Fibroblast of the conjunctiva (primary cell): ENCODE results near the gene MXRA5.
A peak's percentile ranks its signal among the peaks of the same experiment; 100 is the strongest.
"Not testable (repeated sequence)": the region's sequence is repeated elsewhere in the genome, so short reads cannot be mapped to it uniquely, and the experiment has no call there.

ENCODE experiments used
- DNase-seq: peaks from one replicate; pipeline ENCODE4 v3.0.0-alpha.2; 2010; ENCODE audit warnings: low read depth

Gene MXRA5

DNA sequence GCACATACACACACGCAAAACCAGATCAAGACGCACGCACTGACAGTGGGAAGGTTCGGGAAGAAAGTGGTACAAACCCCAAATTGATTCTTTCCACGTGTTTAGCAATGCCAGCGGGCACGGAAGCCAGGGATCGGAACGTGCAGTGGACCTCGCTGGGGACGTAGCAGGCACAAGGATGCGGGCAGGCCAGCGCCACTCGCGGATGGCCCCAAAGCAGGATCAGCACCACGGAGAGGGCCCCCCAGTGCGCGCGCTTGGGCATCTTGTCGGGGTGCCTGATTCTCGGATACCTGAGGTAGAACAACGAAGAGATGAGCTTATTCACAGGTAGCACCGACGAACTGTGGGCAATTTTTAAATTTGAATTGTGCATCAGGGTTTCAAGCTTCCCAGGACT is 2.9 kb downstream of the MXRA5 start:
- not testable (repeated sequence) for DNase-seq

DNA sequence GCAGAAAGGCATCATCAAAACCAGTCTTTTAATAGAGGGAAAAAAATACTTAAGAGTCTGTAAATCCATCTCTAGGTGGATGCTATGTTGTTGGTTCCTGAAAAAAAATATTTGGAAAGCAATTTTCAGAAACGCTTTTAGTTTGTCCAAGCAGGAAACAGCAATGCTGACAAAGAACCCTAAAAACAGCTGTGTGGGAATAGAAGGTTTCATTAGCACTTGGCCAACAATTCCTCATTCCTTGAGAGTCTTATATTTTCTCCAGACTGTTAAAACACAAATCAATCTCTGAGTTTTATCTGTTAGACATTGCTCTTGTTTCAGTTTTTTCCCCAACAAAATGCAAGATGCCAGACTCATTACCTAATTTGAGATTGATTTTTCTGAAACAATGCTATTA is 6.4 kb downstream of the MXRA5 start:
- no peak for DNase-seq

DNA sequence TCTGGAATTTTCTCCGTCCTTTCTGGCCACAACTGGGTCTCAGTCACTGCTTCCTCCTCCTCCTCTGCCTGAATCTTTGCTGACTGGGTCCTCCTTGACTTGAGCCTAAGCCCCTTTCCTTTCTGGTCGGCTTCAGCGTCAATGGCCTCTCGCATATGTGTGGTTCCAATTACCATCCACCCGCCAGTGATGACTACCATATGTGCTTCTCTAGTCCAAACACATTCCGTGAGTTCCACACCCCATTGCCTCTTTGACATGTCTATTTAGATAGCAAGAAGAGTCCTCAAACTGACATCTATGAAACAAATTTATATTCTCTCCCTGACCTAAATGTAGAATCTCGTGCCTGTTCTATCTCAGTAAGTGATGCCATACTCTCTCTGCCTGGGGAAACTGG is 19.8 kb downstream of the MXRA5 start:
- DNase-seq = peak; percentile 23

DNA sequence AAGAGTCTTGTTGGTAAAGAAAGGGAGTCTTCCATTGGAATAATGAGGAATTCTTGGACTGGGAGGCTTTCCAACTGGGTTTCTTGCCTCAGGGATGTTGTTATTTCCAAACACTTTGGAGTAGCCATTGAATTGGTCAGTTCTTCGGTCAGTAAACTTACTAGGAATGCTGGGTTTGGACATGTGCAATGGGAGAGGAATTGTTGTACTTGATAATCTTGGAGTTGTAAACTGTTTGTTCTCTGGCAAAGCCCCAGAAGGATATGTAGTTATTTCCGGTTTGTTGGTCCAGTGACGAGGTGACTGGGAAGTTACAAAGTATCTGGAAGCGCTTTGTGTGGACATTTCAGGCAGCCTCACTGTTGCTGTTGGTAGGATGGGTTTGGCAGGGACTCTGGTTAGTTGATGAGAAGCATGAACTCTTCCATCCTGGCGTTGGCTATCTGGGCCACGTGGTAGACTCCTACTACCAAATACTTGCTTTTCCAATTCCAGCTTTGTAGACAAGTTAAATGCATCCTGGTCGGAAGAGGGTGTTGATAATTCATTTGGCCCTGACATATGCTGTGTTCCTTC is 25.9 kb downstream of the MXRA5 start:
- DNase-seq = no peak

DNA sequence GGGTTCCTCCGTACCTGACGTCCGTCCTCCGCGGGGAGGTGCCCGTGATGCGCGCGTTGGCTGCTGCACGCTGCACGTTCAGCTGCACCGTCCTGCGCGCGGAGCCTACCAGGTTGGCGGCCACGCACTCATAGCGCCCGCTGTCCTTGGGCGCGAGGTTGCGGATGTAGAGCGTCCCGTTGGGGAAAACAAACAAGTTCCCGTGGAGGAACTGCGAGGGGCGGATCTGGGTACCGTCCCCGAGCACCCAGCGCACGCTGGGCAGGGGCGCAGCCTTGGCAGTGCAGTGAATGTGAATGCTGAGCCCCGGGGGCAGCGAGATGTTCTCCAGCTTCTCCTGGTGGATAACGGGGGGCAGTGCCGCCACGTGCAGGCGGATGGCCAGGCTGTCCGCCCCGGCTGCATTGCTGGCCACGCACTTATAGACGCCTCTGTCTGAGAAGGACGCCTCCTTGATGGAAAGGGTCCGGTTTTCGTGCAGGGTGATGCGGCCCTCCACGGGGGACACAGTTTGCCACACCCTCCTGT is 29.2 kb downstream of the MXRA5 start:
- DNase-seq = no peak

DNA sequence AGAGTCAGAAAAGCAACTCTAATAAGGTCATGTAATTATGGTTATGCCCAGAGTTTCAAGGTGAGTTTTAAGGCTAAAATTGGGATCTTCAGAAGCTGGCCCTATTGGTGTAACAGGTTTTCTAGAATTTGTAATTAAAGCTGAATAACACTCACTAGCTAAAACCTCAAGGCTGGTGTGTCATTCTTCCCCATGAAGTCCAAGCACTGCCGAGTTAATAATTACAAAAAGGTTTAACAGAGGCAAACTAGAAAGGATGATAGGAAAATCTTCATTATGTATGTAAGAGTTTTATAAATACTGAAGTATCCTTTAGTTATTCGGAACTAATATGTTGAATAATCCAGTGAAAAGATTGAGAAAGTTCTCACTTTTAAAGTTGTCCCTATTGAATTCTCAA is 34.3 kb downstream of the MXRA5 start:
- no peak for DNase-seq

DNA sequence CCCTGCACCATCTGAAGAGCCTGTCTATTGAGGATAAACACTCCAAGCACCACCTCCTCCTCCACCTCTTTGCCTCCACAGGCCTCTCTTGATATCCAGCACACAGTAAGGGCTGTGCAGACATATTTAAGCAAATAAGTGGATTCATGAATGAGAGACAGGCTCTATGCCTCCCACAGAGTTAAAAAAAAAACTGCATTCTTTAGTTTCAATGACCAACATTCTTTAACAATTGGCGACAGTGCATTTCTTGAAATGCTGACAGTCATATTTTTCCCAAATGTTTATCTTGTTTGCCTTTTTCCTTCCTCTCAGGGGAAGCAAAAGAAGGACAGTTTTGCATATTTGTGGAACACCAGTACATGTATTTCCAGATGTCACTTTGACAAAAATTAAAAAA is 38.6 kb downstream of the MXRA5 start:
- no peak for DNase-seq

DNA sequence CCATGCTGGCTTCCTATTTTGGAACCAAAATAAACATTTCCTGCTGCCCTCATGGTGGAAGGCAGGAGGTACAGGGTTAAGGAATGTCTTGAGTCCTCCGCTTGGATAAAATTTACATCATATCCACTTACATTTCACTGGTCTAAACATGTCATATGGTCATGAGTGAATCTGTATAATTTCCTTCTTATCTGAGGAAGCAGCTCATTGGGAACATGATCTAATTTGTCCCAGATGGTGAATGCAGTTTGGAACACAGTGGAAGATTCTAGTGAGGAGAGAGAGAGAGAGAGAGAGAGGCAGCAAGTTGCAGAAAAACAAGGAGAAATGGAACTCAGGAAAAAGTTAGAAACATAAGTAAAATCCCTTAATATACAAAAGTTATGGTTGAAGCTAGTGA is 46.8 kb downstream of the MXRA5 start:
- no peak for DNase-seq

DNA sequence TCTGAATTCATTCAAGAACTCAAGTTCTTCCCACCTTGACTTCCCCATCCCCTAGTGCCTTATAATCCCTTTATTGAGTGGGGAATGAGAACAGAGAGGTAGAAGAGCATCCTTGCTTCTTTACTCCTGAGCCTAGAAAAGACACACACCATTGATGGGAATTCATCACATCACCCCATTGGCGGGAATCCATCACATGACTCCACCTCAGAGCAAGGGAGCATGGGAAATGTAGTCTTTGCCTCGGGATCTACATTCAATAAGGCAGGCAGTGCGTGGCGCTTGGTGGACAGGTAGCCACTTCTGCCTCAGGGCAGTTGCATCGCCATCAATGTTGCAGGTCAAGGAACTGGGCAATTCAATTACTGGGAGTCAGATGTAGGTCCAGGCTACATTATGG is 50.7 kb downstream of the MXRA5 start:
- no peak for DNase-seq

DNA sequence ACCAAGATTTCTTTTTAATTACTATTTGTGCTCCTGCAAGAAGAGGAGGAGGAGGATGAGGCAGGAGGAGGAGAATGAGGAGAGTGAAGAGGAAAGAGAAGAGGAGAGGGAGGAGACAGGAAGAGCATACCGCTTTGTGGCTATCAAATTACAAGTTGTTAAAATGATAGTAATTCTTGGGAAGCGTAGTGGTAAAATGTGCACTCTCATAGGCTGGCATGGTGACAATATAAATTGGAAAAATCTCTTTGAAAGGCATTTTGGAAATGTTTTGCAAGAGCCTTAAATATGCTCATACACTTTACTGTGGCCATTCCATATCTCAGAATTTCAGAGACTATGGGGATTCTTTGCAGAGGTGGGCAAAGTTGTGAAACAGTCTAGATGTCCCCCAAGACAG is 53.2 kb downstream of the MXRA5 start:
- DNase-seq = no peak

DNA sequence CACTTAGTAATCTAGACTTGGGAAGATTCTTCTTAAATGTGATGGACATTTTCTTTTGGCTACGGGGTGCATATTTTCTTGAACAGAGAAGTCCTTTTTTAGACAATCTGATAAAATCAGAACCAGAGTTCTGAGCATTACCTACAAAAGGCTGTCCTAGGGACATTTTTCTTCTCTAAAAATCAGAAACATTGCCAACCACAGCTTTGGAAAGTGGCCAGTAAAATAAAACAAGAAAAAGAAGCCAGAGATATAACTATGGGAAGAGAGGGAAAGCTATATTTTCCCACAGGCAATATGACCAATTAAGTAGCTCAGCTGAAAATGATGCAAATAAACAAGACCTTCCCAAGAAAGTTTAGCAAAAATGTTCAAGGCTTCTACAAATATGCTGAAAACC is 55.9 kb downstream of the MXRA5 start:
- DNase-seq = no peak

DNA sequence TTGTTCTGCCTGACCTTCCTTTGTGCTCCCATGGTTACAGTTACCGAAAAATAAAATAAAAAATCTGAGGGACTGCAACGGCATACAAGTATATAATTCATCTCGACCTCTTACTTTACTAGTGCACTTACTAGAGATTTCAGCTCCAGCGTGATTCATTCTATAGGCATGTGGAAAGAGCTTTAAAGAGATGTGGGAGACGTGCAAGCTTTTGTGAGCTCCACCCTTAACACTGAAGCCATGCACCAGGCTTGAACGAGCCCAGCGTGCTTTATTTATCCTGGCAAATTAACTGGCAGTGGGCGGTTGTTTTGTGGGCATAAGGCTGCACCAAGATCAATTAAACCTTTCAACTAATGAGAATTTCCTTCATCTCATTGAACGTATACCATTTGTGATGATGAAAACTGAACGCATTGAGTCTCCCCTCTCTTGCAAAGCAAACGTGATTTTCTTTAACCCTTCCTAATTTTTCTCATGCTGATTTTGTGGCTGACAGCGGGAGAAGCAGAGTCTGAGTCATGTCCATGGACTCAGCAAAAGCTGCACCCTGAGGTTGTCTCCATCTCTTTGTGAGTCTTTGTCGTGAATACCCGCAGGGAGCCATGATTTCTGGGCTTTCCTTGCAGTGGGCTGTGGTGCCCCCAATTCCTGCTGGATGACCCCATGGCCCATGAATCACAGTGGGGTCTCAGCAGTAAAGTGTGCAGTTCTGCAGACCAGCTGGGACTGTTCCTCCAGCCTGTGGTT is 60.1 kb downstream of the MXRA5 start:
- DNase-seq = peak; percentile 65

DNA sequence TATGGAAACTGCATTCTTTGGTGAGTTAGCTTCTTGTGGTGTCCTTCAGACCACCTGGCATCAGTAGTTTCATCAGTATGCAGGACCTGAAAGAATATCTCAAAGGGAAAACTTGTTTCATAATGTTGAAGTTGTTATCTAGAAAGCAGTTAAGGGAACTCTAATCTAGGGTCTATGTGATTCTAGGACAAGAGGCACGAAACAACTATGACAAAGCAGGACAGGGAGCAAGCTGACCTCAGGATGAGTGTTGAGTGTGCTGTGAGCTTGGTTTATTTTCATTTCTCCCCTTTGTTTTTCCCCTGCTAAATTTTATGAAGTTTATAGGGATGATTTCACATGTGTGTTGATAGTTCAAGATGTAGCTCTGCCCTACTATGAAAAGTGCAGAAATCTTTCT is 65.7 kb downstream of the MXRA5 start:
- no peak for DNase-seq

DNA sequence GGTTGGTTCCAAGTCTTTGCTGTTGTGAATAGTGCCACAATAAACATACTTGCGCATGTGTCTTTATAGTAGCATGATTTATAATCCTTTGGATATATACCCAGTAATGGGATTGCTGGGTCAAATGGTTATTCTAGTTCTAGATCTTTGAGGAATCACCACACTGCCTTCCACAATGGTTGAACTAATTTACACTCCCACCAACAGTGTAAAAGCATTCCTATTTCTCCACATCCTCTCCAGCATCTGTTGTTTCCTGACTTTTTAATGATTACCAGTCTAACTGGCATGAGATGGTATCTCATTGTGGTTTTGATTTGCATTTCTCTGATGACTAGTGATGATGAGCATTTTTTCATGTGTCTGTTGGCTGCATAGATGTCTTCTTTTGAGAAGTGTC is 72.8 kb downstream of the MXRA5 start:
- not testable (repeated sequence) for DNase-seq

DNA sequence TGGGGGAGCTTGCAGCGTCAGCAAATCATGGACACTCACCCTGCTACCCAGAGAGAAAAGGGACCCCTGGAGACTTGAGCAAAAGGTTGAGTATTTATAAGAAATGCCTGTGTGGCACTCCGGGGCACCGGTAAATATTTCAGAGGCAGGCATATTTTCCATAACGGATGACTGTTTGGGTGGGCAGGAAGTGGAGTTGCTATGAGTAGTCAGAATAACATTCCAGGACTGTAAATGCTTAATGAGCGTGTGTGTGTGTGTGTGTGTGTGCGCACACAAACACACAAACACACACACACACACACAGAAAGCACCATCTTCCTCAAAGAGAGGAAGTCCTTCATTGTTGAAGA is 74.6 kb downstream of the MXRA5 start:
- DNase-seq = no peak

DNA sequence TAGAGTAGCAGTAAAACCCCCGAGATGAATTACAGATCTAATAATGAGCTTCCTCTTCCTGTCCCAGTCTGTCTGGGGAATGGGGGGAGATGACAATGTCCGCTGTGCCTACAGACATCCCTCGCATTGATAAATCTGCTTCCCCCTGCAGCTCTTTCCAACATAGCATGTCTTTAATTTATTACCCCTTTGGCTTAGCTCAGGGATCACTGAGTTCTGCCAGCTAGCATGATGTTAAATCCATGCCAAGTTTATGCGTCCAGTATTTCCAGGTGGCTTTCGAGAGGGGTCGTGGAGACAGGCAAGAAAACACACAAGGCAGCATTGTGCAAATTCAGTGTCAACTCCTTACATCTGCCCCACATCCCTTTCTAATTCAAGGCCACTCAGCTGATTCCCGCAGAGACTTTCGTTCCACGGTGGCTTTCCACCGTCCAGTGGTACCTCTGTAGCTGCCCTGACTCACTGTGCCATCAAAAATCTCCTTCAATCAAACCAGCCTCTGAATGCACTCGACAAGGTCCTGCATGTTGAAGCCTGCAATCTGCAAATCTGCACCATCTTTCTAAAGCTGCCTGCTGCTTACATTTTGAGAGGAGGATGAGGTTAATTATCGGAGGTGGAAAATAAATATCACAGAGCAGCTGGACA is 75.1 kb downstream of the MXRA5 start:
- DNase-seq = no peak

DNA sequence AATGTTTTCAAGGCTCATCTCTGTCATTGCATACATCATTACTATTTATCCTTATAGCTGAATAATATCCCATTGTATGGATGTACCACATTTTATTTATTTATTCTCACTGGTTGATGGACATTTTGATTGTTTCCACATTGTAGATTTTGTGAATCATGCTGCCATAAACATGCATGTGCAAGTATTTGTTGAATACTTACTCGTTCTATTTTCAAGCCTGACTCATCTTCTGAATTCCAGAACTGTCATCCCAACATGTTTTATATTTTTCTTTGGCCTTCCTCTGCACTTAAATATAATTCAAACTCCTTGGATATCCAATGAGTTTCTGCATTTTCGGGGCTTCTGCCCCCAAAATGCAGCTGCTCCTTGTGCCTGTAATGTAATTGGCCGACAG is 77.6 kb downstream of the MXRA5 start:
- DNase-seq = no peak

DNA sequence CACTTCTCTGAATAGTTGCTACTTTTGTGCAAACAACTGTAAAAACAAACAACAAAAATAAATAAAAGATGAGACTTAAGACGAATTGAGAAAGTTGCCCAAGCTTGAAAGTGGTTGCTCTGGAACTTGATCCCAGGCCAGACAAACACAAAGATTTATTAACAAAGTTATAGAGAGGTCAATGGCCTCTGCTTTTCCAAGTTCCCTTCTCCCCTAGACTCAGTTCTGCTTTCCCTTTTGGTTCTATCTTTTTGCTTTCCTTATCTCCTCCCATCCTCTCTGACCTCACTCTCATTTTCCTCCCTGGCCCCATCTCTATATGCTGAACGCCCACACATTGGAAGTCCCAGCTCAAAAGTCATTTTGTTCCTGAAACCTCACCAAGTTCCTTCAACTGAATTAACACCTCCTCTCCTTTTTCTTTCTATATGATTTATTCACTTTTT is 82.7 kb downstream of the MXRA5 start:
- no peak for DNase-seq

DNA sequence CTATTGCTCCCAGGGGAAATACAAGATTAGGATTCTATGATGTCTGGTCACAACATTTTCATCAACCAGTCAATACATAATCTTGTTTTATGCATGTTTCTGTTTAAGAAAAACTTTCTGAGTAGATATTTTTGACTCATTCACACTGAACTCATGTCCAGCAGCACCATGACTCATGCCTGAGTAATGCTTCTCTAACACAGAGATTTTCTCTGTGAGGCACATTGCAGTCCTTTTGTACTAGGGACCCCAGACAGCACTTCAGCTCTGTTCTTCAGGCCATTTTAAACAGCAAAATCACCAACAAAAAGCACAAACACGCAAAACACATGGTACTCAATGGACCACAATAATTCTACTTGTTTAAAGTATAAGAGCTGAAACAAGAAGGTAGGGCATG is 83.6 kb downstream of the MXRA5 start:
- peak; percentile 68 for DNase-seq
